ENCODE measurements around the gene PLAC9.

DNA sequence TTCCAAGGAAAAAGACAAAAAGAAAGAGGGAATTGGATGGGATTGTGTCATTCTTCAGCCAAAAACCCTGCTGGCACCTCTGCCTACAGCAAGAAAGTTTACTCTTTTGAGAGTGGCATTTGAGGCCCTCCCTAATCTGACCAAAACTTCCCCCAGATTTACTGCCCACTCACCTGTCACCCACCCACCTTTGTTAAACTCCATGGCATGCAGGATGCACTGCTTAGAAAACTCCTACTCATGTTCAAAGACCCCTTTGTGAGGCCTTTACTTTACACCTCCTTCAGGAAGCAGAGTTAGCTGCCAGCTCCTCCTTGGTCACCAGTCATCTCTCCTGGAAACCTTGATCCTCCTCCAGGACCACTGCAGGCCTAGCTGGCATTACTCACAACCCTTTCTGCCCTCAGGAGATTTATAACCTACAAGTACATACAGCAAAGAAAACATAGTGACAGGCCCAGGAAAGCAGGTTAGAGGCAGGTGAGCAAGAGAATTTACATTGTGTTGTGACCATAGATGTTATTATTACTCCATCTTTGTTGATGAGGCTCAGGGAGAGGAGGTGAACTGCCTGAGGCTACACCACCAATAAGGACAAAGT, 10.3 kb upstream of the PLAC9 start:
- TF ChIP-seq POLR2A (IDR thresholded peaks at IDR 0.05) (no peak), EP300 (IDR thresholded peaks at IDR 0.05) (no peak)
- TF ChIP-seq, protein P1, sequence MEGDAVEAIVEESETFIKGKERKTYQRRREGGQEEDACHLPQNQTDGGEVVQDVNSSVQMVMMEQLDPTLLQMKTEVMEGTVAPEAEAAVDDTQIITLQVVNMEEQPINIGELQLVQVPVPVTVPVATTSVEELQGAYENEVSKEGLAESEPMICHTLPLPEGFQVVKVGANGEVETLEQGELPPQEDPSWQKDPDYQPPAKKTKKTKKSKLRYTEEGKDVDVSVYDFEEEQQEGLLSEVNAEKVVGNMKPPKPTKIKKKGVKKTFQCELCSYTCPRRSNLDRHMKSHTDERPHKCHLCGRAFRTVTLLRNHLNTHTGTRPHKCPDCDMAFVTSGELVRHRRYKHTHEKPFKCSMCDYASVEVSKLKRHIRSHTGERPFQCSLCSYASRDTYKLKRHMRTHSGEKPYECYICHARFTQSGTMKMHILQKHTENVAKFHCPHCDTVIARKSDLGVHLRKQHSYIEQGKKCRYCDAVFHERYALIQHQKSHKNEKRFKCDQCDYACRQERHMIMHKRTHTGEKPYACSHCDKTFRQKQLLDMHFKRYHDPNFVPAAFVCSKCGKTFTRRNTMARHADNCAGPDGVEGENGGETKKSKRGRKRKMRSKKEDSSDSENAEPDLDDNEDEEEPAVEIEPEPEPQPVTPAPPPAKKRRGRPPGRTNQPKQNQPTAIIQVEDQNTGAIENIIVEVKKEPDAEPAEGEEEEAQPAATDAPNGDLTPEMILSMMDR (IDR thresholded peaks at IDR 0.05): no peak
